ENCODE results near the gene CREB5.

CREB5 gene

DNA sequence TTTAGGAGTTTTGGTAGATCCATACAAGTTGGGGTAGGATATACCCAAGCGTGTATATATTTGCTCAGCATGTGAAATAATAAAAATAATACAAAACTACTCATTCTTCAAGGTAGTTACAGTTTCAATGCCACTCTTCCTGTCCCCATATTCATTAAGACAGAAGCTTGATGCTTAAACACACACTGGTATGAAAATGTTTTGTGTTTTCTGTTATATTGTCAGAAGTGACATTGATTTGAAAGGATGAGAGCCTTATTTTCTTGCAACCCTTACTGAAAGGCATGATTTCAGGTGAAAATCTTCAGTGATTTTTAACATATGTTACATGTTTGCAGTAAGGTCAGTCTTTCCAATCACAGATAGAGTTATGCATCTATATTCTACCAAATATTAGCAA, 312.2 kb downstream of the CREB5 start:
- no peak for DNase-seq

DNA sequence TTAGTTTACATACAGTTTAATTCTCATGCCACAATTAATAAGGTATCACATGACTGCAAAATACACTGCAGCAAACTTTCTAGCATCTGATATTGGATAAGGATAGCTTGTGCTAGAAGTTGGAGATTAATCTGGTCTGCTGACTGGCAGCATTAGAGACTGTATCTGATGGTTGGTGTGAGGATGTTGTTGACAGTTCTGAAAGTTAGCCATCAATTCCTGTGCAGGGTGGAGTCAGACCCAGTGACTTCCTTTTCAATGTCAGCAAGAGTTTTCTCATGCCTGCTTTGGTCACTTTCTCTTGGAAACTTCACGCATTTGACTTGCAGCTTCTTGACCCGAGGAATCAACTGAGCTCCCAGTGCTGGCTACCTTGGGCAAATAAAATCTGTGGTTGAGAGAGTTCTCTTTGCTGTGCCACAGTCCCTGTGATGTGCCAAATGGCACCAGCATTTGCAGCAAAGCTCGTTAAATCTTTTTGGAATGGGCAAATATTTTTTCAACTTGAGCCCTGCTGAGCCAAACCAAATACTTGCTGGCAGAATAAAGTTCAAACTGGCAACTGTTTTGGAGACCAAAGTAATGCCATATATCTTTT, 312.8 kb downstream of the CREB5 start:
- DNase-seq = no peak

DNA sequence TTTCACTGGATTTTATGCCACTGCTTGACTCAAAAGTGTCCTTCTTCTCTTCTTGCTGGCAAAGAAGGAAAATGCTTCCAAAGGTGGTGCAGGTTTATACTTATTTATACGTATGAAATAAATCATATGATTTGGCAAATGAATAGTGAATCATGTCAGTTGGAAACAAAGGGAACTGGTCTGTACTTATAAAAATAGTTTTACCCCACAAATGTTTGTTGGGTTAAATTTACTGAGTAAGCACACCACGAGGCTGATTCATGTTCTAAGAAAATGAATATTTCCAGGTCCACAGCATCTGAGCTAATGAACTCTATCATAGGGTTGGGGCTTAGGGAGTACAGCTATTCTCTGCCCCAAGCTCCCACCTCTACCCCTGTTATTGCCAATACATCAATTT, 313.6 kb downstream of the CREB5 start:
- no peak for DNase-seq

DNA sequence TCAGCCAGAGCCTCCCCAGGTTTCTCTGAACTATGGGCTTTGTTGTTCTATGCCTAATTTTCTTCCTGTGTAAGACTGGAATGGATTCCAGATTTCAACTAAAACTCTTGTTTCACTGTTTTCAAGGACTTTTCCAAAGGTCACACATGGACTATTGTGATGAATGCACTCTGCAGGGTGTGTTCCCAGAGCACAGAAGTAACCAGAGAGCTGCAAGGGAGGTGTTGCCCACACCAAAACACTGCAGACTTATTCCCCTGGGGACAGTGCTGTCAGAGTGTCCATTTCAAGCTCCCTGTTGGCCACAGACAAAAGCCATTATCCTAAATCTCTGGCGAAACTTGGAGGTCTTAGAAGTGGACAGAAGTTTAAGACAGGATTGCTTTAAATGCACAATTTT, 314.2 kb downstream of the CREB5 start:
- DNase-seq = no peak

DNA sequence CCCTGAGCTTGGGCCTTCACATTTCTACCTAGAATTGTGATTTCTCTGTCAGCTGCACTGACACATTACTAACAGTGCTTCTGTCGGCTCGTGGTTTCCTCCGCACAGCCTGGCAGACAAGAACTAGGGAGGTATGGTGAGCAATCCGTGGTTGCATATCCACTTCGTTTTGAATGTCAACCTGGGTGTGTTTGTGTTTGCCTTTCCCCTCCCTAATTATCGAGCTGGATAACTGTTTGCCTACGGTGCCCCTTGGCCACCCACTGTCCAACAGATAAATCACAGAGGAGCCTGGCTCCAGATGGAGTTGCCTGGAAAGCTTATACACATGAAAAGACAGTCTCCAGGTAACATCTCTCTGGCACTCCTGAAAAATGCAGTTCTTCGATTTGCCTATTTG, 317.0 kb downstream of the CREB5 start:
- DNase-seq = no peak

DNA sequence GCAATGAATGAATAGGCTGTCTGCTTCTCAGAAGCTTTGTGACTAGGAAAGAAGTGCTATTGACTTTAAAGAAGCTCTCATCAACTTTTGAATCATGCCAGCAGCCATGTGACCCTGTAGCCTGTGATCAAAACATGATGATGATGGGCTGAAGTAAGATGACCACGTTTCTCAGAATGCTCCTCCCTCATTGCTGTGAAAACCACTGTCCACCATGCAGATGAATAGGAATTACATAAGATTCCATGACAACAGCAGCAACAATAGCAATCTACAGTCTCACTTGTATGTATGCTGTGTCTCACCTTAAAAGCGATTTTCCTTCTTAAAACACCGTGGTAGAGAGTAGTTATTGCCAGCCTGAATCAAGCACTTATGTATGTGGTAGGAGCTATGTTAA, 317.4 kb downstream of the CREB5 start:
- DNase-seq = no peak

DNA sequence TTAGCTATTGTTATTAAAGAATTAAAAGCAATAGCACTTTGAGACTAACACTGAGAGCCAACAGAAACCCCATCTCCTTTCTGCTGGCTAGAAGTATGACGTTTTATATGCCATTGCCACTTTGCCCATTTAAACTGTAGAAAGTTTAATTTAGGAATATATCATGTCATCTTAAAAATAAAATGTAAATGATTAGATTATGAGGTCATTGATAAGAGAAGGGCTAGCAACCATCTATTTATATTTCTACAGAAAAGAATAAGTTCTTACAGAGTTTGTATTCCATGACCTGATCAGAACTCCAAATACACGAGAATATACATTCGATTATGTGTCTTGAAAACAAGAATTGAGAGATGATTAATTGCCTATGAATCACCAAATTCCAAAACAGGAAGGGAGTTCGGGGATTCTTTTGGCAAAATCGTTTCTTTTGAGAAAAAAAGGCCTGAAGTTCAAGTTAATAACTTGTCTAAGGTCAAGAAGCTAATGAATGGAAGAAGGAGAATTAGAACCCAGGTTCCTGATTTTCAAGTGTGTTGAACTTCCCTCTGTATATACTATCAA, 318.9 kb downstream of the CREB5 start:
- DNase-seq = no peak

DNA sequence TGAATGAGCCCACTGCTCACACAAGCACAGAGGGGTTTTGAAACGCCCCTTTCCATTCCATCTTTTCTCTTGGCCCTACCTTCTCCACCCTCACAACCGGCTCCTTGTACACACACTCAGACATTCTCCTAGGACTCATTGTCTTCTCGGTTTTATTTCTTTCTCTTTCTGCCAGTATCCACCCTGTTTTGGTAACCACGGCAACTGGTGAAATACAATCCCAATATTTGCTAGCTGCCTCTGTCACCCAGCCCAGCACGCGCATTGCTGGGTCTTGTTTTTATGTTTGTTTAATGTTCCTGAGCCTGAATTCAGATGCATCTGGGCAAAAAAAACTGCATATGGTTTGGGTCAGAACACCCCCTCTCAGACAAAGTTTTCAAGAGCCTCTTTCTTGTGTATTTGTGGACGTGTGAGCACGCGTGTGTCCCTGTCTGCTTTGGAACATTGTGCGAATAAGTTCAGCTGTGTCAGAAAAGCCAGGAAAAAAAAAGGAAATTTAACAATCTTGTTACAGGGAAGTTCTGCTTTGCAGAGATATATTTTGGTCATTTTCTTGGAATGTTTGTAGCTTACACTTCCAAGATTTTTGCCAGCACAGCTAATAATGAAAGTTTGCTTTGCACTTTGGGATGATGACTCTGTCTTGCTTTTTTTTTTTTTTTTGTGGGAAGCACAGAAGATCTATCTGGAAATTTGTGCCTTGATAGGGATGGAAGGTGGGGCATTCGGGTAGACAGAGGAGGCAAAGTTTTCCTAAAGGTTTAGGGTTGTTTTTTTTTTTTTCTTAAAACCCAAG, 320.0 kb downstream of the CREB5 start:
- no peak for DNase-seq

DNA sequence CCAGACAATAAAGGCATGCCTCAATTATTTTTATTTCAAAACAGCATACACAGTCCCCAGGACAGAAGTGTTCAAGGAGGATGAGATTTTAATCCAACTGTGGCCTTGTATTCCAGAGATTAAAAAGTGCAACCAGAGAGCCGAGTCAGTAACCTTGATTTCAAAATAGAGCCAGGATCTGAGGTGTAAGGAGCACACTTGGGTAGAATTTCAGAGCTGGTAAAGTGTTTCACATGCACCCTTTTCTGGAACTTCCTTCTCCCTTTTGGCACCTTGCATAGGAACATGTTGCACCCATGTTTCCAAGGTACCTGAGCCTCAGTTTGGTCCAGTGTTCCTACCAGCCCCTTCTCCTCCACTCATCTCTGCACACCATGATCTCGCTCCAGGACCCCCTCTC, 320.7 kb downstream of the CREB5 start:
- no peak for DNase-seq

DNA sequence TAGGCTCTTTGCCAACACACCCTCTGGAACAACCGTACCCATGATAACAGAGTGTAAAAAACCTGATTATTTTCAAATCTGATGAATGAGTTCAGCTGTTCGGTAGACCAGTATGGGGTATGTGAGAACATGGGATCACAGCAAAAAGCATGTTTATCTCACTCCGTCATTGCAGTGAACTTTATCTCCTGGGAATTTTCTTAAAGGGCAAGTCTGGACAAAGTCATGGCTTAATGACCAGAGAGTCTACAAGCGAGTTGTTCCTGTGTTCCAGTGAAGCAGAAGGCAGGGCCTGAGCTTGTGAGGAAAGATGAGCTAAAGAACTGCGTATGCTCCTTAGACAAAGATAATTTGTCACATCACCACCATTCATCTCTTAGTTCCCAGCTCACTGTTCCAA, 326.1 kb downstream of the CREB5 start:
- DNase-seq = no peak

DNA sequence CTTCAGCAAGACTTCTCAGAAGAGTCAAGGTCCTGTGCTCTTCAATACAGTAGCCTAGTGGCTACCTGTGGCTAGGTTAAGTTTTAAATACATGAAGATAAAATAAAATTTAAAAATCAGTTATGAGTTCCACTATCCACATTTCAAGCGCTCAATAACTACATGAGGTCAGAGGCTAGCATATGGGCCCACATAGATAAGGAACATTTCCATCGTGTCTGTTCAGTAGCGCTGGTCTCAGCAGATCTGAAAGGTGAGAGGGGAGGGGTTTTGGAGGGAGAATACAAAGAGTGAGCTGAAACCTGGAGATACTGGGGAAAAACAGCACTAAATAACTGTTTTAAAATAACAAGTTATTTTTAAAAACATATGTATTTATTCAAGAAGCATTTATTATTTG, 326.8 kb downstream of the CREB5 start:
- DNase-seq = no peak

DNA sequence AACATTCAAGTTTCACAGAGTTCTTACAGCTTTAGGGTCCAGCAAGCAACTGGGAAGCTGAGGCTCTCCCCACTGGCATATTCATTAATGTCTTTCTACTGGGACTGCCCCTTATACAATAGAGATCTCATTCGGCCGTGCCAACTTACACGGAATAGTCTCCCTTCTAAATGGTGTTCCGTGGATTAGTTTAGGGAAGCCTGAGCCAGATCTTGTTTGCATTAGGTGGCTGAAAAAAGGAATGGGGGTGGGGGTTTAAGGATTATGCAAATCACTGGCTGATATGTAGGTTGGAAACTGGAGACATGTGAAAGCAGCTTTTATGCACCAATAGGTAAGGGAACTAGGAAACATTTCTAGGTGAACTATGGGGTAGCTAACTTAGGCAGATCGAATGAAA, 327.5 kb downstream of the CREB5 start:
- no peak for DNase-seq

DNA sequence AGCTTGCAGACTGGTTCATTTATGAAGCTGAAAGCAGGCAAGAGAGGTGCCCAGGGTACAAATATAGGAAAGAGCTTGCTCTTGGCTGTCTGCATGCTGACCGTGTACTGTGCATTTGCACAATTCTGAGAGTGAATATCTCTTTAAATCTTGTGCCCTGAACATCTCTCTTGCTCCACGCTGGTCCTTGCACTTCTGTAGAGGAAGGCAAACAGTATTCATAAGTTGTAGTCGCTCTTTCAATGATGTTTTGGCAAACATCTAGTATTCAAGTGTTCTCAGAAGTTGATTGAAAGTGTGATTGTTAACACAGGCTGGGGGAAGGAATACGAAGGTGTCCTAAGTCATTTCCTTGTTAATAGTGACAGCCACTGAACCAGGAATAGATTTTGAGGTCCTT, 332.6 kb downstream of the CREB5 start:
- no peak for DNase-seq

DNA sequence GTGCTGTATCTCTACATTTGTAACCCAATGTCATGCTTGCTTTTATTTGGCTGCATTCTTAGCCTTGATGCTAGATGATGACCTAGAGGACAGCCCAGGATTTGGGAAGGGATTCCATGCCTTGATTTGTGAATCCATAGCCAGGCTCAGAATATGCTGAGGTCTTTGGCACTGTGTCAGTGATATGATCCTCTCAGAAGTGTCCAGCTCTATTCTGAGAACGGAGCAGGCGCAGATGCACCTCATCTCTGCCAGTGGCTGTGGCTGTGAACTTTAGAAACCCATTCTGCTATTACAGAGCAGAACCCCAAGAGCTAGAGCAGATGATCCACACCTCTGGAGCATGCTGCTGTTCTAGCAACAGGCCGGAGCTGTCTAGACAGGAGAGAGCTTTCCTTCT, 333.0 kb downstream of the CREB5 start:
- DNase-seq = no peak

DNA sequence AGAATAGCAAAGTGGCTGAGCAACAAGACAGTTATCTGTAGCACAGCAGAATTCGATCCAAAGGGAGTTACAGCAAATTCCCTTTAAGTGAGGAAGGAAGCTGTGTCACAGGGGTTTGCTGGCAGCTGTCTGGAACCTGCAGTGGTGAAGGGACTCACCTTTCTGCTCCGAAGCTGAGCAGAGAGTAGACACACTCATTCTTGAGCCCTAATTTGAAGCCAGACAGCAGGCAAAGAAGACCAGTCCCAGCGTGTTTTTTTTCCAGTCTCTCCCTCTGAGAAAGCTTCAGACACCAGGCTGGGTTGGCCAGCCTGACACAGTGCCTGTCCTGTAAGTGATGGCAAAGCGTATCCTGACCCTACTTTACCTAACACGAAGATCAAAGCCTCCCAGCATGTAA, 335.1 kb downstream of the CREB5 start:
- DNase-seq = no peak

DNA sequence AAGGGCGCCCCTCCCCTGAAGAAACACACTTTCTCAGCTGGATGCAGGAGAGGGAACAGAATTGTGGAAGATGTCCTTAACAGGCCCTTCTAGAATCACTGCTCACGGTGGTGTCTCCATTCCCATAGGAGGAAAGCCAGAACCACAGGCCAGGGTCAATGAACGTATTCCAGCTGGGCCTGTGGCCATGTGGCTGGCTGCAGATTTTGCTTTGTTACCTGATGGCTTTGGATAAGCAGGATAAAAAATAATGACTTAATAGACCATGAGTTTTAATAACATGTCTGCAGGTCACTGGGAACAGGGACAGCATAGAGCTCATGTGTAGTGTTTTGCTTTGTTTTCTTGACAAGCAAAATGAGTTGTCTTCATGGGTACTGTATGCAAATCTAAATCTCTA, 335.5 kb downstream of the CREB5 start:
- no peak for DNase-seq

DNA sequence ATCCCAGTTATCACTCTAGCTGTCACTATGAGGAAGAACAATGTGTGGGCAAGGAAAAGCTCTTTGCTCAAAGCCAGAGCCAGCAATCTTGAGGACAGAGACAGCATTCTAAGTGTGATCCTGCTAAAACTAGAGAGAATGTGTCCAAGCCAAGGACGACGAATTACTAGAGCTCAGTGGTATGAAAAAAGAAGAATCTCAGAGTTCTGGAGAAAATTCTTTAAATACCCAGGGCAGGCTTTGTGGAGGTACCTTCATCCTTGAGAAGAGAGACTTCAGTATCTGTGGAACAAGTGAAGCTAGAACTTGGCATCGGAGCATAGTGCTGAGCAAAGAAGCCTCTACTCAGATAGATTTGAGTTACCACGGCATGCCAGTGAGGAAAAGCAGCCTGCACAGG, 336.0 kb downstream of the CREB5 start:
- no peak for DNase-seq

DNA sequence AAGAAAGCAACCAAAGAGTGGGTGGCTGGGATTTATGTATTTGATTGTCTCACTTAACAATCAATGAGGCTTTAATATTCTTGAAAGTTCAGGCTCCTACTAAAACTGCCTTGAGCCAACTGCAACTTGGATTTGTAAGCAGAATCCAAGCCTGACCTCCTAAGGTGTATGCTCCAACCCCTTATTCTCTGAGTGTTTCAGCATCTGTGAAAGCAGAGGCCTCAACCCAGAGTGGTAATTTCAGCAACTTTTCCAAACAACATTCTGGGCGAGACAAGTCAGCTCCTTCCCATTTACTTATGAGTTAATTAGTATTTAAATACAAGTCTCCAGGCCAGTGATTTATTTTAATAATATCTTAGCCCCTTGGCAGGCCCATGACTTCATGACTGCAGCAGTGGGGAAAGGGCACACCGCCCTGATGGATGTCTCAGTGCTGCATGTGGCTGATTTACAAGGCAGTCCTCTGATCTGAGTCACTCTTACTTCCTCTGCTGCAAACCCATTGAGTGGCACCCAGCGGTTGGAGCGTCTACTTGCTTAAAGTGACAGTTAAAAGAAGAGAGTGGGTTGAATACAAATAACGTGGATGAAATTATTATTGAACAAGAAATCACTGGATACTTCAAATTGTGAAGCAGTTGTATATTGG, 336.7 kb downstream of the CREB5 start:
- DNase-seq = peak in 1 of 2 donors; percentile 16

DNA sequence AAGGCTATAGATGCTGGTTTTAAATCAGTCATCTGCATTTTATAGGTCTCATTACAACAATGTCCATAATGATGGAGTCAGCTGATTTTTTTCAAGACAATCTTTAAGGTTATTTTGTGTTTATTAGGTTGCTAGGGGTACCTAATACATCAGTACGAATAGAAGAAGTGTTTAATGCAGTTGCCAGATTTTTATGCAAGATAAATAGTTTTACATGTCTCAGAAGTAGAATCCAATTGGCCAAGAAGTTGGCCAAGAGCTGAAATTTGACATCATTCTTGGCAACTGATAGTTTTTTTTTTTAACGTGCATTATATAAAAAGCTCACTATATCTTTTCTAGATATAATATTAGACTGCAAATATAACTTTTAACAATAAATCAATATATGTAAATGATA, 337.3 kb downstream of the CREB5 start:
- DNase-seq = no peak

DNA sequence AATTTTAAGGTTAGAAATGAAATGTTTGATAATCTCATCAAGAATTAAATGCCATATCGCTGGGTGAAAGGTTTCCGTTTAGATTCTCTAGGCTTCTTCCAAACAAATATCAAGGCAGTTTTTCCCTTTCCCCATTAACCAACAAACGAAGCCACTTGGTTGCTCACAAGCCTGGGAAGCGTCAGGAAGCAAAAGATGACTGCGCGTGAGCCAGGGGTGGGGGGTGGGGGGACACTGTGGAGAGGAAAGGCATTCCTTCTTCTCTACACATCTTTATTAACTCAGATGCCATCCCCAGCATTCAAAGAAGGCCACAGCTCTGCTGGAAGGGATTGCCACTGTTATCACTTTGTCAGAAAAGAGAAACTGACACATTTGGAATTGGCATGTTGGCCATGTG, 338.7 kb downstream of the CREB5 start:
- no peak for DNase-seq

DNA sequence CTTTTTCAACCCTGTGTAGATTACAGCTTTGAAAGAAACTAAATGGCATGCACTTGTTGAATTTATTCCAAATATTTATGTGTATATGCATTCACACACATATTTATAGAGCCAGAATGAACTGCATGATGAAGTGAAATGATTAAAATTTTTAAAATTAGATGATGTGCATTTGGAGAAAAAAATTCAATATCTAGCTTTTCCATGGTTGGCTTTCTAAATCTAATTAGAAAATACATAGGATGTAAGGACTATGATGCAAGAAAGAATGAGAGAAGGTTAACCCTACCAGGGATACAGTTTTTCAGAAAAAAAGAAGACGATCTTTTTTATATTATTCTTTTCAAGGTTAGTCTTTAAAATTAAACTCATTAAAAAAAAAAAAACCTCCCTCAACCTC, 341.3 kb downstream of the CREB5 start:
- no peak for DNase-seq

DNA sequence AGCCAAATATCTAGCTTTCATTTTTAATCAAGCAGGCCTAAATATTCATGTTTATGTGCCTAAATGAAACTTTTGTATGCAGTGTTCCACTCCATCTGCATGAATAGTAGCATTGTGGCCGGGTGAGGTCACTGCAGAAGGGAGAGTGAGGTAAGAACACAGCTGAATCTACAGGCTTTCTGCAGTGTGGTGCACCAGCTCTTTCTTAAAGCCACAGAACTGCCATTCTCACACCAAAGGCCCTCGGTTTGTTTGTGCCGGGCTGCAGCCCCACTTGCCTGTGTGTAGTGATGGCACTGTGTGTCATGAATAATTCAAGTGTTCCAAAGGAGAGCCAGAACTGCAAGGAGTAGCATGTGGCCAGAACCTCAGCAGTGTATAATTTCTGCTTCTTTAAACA, 341.7 kb downstream of the CREB5 start:
- no peak for DNase-seq

DNA sequence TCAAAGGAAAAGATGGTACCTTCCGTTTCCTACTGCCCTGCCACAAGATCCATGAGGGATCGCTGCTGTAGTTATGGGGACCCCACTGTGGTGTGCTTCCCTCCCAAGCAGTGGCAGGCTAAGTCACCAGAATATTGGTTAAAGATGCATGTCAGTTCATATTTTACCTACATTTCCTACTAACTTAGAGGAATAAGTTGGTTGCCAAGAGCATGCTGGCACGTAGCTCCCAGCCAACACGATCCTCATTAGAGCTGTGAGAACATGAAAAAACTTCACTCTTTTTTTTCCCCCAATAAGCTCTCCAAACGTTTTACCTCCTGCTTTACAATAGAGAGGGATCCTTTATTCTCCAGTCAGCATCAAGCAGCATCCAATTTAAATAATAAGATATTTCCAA, 342.1 kb downstream of the CREB5 start:
- no peak for DNase-seq

DNA sequence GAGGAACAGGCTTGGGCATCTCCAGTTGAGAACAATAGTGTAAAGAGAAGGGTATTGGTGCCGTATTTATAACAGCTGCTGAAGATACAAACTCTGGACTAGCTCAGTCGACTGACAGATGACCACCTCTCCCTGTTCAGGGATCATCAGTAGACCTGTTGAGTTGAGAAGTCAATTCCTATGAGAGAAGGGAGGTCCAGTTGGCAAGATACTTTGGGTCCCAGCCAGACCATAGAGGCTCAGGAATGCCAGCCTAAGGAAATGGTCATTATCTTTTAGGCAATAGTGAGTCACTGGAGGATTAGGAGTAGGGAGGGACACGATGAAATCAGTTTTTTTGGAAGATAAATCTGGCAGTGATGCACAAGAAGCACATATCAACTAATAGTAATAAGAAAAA, 342.9 kb downstream of the CREB5 start:
- DNase-seq = no peak

Measured in CD4-positive, alpha-beta T cell treated with Interferon alpha-2 for 1 hour (primary cell).